Fibroblast of lung (primary cell): ENCODE measurements around the gene SLK. TPM values are rescaled to one million over a fixed set of nuclear protein-coding genes. Genes with fewer than 3 reads are reported as not detected.

Experiments used
- DNase-seq, 2 donors: peaks; one replicate each; pipeline versions ENCODE4 v3.0.0 to v3.0.0-alpha.2; 2010; ENCODE audit warnings: low read depth in 2 of 2
- H2AFZ ChIP-seq: 2 replicates; pipeline ENCODE4 v1.5.1; 2012; ENCODE audit warnings: low read length, control low read depth, inconsistent platforms
- H3K27ac ChIP-seq: 2 replicates; pipeline ENCODE4 v1.5.1; 2011; ENCODE audit warnings: low read length, control low read depth; ENCODE audit not compliant: insufficient read depth
- H3K27me3 ChIP-seq: 2 replicates; pipeline ENCODE4 v1.5.1; 2011; ENCODE audit warnings: mild to moderate bottlenecking, low read length; ENCODE audit not compliant: control insufficient read depth, insufficient read depth
- H3K36me3 ChIP-seq: 2 replicates; pipeline ENCODE4 v1.5.1; 2011; ENCODE audit warnings: low read length; ENCODE audit not compliant: control insufficient read depth, insufficient read depth
- H3K4me1 ChIP-seq: 2 replicates; pipeline ENCODE4 v1.5.1; 2011; ENCODE audit warnings: low read length; ENCODE audit not compliant: control insufficient read depth, insufficient read depth; ENCODE audit errors: extremely low read depth
- H3K4me2 ChIP-seq: 2 replicates; pipeline ENCODE4 v1.5.1; 2011; ENCODE audit warnings: low read length, control low read depth; ENCODE audit not compliant: insufficient read depth; ENCODE audit errors: extremely low read depth
- H3K4me3 ChIP-seq, 4 experiments: fragments of 200-600 bp in 1 of 4; sonication (generic) in 1 of 4; replicated peaks in 1 of 4; 2 replicates each; pipeline ENCODE4 v1.5.1; 2011 to 2016; ENCODE audit warnings: low read length in 4 of 4, low read depth in 3 of 4, mild to moderate bottlenecking in 3 of 4, control low read depth in 2 of 4, inconsistent platforms in 1 of 4, mixed read lengths in 1 of 4; ENCODE audit not compliant: insufficient read depth in 1 of 4; ENCODE audit errors: control extremely low read depth in 1 of 4
- H3K79me2 ChIP-seq: 2 replicates; pipeline ENCODE4 v1.5.1; 2012; ENCODE audit warnings: mild to moderate bottlenecking, low read length, inconsistent platforms; ENCODE audit not compliant: control insufficient read depth, insufficient read depth
- H3K9ac ChIP-seq: 2 replicates; pipeline ENCODE4 v1.5.1; 2011; ENCODE audit warnings: mild to moderate bottlenecking, low read length, control low read depth; ENCODE audit not compliant: insufficient read depth
- H3K9me3 ChIP-seq: 2 replicates; pipeline ENCODE4 v1.5.1; 2012; ENCODE audit warnings: low read depth, low read length; ENCODE audit not compliant: control insufficient read depth, insufficient read depth
- H4K20me1 ChIP-seq: 2 replicates; pipeline ENCODE4 v1.5.1; 2011; ENCODE audit warnings: low read length; ENCODE audit not compliant: control insufficient read depth, insufficient read depth; ENCODE audit errors: extremely low read depth
- EZH2 ChIP-seq: IDR thresholded peaks from 2 replicates; pipeline ENCODE4 v1.5.1; 2012; ENCODE audit warnings: low read length, control low read depth, mild to moderate bottlenecking; ENCODE audit errors: missing control alignments
- polyA plus RNA-seq, 2 donors: library from polyadenylated mRNA; depleted of rRNA in 1 of 2; stranded (reverse) in 1 of 2; unstranded in 1 of 2; fragments of >200 nt; gene quantifications; 2 replicates each; pipeline ENCODE4 v1.2.1, GENCODE V29; 2011 to 2012; ENCODE audit warnings: missing spikeins in 1 of 2
- total RNA-seq: library from RNA; depleted of rRNA; stranded (reverse); fragments of >200 nt; gene quantifications from 2 replicates; pipeline ENCODE4 v1.2.1, GENCODE V29; 2014
- TF ChIP-seq, protein P1 (sequence below), 2 donors: IDR thresholded peaks in 1 of 2; conservative IDR thresholded peaks in 1 of 2; 1 replicate in 1 of 2; 2 replicates in 1 of 2; pipeline ENCODE4 v1.5.1; 2011 to 2012; ENCODE audit warnings: low read length in 2 of 2, control low read depth in 1 of 2, inconsistent platforms in 1 of 2, low read depth in 1 of 2, mild to moderate bottlenecking in 1 of 2

Gene SLK
- total and polyA plus RNA-seq, 2 donors (not counting 1 experiment from before 2014, with no cell fraction given): 18.2 to 63.1 TPM

DNA sequence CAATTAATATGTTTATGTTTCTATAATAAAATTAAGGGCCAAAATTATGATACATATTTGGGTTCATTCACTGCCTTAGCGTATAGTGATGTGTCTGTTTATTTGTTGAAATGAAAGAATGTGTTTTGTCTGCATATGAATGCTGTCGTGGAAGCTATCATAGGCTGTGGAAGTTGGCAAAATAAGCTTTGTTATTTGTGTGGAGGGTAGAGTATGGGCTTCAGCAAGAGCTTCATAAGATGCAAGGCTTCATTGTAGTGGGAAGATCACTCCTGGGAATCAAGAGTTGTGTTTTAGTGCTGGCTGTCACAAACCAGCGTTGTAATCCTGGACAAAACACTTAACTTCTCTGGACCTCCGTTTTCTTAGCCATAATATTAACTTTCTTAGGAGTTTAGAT lies 2.5 kb downstream of the SLK start:
- TF ChIP-seq, protein P1, sequence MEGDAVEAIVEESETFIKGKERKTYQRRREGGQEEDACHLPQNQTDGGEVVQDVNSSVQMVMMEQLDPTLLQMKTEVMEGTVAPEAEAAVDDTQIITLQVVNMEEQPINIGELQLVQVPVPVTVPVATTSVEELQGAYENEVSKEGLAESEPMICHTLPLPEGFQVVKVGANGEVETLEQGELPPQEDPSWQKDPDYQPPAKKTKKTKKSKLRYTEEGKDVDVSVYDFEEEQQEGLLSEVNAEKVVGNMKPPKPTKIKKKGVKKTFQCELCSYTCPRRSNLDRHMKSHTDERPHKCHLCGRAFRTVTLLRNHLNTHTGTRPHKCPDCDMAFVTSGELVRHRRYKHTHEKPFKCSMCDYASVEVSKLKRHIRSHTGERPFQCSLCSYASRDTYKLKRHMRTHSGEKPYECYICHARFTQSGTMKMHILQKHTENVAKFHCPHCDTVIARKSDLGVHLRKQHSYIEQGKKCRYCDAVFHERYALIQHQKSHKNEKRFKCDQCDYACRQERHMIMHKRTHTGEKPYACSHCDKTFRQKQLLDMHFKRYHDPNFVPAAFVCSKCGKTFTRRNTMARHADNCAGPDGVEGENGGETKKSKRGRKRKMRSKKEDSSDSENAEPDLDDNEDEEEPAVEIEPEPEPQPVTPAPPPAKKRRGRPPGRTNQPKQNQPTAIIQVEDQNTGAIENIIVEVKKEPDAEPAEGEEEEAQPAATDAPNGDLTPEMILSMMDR (conservative IDR thresholded peaks at IDR 0.05 in 1 of 2, IDR thresholded peaks at IDR 0.05 in 1 of 2; ENCODE audit: low read depth in 1 of 2, low read length in 2 of 2): no peak
- TF ChIP-seq EZH2: no peak
- Histone ChIP-seq H3K4me3 (peak overlapping the region; percentile 79 to 95 (median 88)), H3K79me2 (peaks cover 59% of the 10 kb centered on the region), H3K9me3 (no peaks in the 10 kb centered on the region), H3K27ac (no peak overlapping the region), H2AFZ (no peak overlapping the region), H3K27me3 (no peaks in the 10 kb centered on the region), H3K4me1 (no peaks in the 10 kb centered on the region), H4K20me1 (no peaks in the 10 kb centered on the region), H3K36me3 (no peaks in the 10 kb centered on the region), H3K9ac (no peak overlapping the region), H3K4me2 (peak overlapping the region; percentile 90)
- peak in 1 of 2 donors; percentile 14 for DNase-seq

DNA sequence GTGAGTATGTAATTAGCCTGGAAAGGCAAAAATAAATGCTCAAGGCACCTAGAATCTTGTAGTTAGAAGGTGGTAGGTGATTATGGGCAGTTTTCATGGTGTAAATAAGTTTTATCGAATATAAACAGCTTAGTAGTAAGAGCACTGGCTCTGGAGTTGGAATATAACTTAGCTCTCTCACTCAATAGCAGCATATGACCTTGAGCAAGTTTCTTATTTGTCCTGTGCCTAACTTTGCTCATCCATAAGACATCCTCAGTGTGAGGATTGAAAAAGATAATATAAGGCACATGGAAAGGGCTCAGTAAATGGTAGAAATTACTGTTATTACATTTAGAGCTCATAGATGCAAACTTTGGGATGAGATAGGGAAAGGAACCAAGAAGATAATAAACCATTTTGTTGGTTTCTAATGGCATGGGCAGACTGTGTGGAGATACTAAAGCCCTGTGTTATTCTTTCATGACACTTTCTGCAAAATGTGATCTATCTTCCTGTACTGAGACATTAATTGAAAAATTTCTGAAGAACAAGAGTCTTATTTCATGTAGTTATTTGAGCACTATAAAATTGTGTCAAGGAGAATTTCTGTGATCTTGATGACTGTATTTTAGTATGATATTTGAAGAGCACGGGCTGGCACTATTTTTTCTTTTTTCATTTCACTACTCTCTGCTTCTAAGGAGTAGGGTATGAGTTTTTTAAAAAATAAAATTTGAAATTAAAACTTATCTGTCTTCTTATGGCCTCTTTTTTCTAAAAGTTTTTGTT lies 3.1 kb downstream of the SLK start:
- DNase-seq: no peak
- Histone ChIP-seq H3K36me3 (no peaks in the 10 kb centered on the region), H3K27ac (no peak overlapping the region), H3K27me3 (no peaks in the 10 kb centered on the region), H3K9ac (no peak overlapping the region), H3K4me2 (peak overlapping the region; percentile 90), H3K9me3 (no peaks in the 10 kb centered on the region), H3K4me3 (peak overlapping the region; percentile 79 to 95 (median 88)), H2AFZ (no peak overlapping the region), H3K79me2 (peaks cover 62% of the 10 kb centered on the region), H4K20me1 (no peaks in the 10 kb centered on the region), H3K4me1 (no peaks in the 10 kb centered on the region)
- TF ChIP-seq, protein P1 (conservative IDR thresholded peaks at IDR 0.05 in 1 of 2, IDR thresholded peaks at IDR 0.05 in 1 of 2; ENCODE audit: low read depth in 1 of 2, low read length in 2 of 2): no peak
- no peak for TF ChIP-seq EZH2

DNA sequence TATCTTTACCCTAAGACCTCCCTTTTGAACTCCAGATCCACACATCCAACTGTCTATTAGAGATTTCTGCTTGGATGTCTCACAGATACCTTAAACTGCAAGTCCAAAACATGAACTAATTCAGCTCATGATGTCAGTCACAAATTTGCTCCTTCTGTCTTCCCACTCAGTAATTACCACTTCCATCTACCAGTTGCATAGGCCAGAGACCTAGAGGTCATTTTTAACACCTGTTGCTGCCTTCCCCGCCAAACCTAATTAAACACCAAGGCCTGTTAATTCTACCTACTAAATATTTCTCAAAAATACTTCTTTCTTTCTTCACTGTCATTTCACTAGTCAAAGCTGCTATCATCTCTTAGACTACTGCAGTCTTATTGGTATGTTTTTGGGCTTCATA lies 8.2 kb downstream of the SLK start:
- TF ChIP-seq, protein P1 (conservative IDR thresholded peaks at IDR 0.05 in 1 of 2, IDR thresholded peaks at IDR 0.05 in 1 of 2; ENCODE audit: low read depth in 1 of 2, low read length in 2 of 2): no peak
- TF ChIP-seq EZH2: no peak
- Histone ChIP-seq H3K36me3 (no peaks in the 10 kb centered on the region), H3K9me3 (no peaks in the 10 kb centered on the region), H3K4me3 (no peak overlapping the region), H3K27me3 (no peaks in the 10 kb centered on the region), H3K4me1 (no peaks in the 10 kb centered on the region), H2AFZ (no peak overlapping the region), H3K4me2 (no peak overlapping the region), H3K79me2 (peaks cover 73% of the 10 kb centered on the region), H4K20me1 (no peaks in the 10 kb centered on the region), H3K9ac (no peak overlapping the region), H3K27ac (no peak overlapping the region)
- DNase-seq: no peak
